Loucy (cell line): Measurements from ENCODE around the gene FMNL2.

ENCODE experiments used
- H2AFZ ChIP-seq: fragments of 200-600 bp; sonication (generic); 2 replicates; pipeline ENCODE4 v1.6.0; 2016; ENCODE audit warnings: antibody characterized with exemption, mild to moderate bottlenecking, low read length, moderate library complexity
- H3F3A ChIP-seq: fragments of 200-600 bp; 2 replicates; pipeline ENCODE4 v1.6.0; 2016; ENCODE audit warnings: antibody characterized with exemption, low read depth, mild to moderate bottlenecking
- H3K27me3 ChIP-seq: fragments of 200-600 bp; sonication (generic); 2 replicates; pipeline ENCODE4 v1.6.1; 2014; ENCODE audit warnings: low read length, mild to moderate bottlenecking; ENCODE audit not compliant: insufficient read depth, poor library complexity, severe bottlenecking
- H3K36me3 ChIP-seq: fragments of 200-600 bp; sonication (generic); 2 replicates; pipeline ENCODE4 v1.6.1; 2016; ENCODE audit warnings: low read length; ENCODE audit not compliant: insufficient read depth
- H3K4me1 ChIP-seq: fragments of 200-600 bp; sonication (generic); 2 replicates; pipeline ENCODE4 v1.5.1; 2014; ENCODE audit warnings: low read length, mild to moderate bottlenecking; ENCODE audit not compliant: insufficient read depth, poor library complexity, severe bottlenecking
- H3K4me2 ChIP-seq: fragments of 200-600 bp; sonication (generic); 2 replicates; pipeline ENCODE4 v1.6.0; 2014; ENCODE audit warnings: antibody characterized with exemption, low read length, low read depth, mild to moderate bottlenecking; ENCODE audit not compliant: poor library complexity, severe bottlenecking
- H3K4me3 ChIP-seq: fragments of 200-600 bp; sonication (generic); 2 replicates; pipeline ENCODE4 v1.5.1; 2014; ENCODE audit warnings: low read length, mild to moderate bottlenecking, mixed read lengths; ENCODE audit not compliant: poor library complexity, severe bottlenecking
- H3K79me2 ChIP-seq: fragments of 200-600 bp; sonication (generic); 2 replicates; pipeline ENCODE4 v1.6.1; 2014; ENCODE audit warnings: low read length; ENCODE audit not compliant: insufficient read depth
- H3K9ac ChIP-seq: fragments of 200-600 bp; sonication (generic); 2 replicates; pipeline ENCODE4 v1.6.0; 2014; ENCODE audit warnings: mild to moderate bottlenecking, low read depth, low read length, moderate library complexity; ENCODE audit not compliant: poor library complexity, severe bottlenecking
- H3K9me2 ChIP-seq: fragments of 200-600 bp; sonication (generic); replicated peaks from 2 replicates; pipeline ENCODE4 v1.6.1; 2016; ENCODE audit warnings: low read depth, low read length, mixed read lengths
- H3K9me3 ChIP-seq: fragments of 200-600 bp; sonication (generic); 2 replicates; pipeline ENCODE4 v1.6.1; 2014; ENCODE audit warnings: mild to moderate bottlenecking, antibody characterized with exemption, low read length, low read depth; ENCODE audit not compliant: insufficient read depth
- H4K20me1 ChIP-seq: fragments of 200-600 bp; sonication (generic); 2 replicates; pipeline ENCODE4 v1.6.0; 2014; ENCODE audit warnings: antibody characterized with exemption, low read length, mild to moderate bottlenecking; ENCODE audit not compliant: insufficient read depth, poor library complexity, severe bottlenecking
- CTCF ChIP-seq: fragments of 200-600 bp; sonication (generic); conservative IDR thresholded peaks from 2 replicates; pipeline ENCODE4 v1.5.1; 2014; ENCODE audit warnings: mild to moderate bottlenecking, antibody characterized with exemption, low read length
- EZH2phosphoT487 ChIP-seq: fragments of 200-600 bp; IDR thresholded peaks from 2 replicates; pipeline ENCODE4 v1.6.1; 2018; ENCODE audit warnings: antibody characterized with exemption, mild to moderate bottlenecking, moderate library complexity, borderline replicate concordance

FMNL2 gene

GRCh38 chr2:152620208-152620607 lies 285.2 kb downstream of the FMNL2 start:
- Histone ChIP-seq H4K20me1 (no peaks in the 10 kb centered on the region), H3K4me2 (no peak overlapping the region), H3F3A (no peaks in the 10 kb centered on the region), H3K79me2 (no peaks in the 10 kb centered on the region), H3K9ac (no peak overlapping the region), H3K27me3 (no peaks in the 10 kb centered on the region), H3K9me2 (no peaks in the 10 kb centered on the region), H3K4me3 (no peak overlapping the region), H3K36me3 (no peaks in the 10 kb centered on the region), H3K9me3 (no peaks in the 10 kb centered on the region), H3K4me1 (no peaks in the 10 kb centered on the region), H2AFZ (no peak overlapping the region)
- no peak for TF ChIP-seq CTCF
- TF ChIP-seq EZH2phosphoT487, result no peak

- H3F3A ChIP-seq, result no peaks in the 10 kb centered on the region
- no peaks in the 10 kb centered on the region for H3K36me3 ChIP-seq
- no peaks in the 10 kb centered on the region for H4K20me1 ChIP-seq
- no peak overlapping the region for H3K4me3 ChIP-seq
- H3K79me2 ChIP-seq, result no peaks in the 10 kb centered on the region
- no peak overlapping the region for H2AFZ ChIP-seq
- H3K9ac ChIP-seq, result no peak overlapping the region
- no peaks in the 10 kb centered on the region for H3K4me1 ChIP-seq
- no peaks in the 10 kb centered on the region for H3K9me2 ChIP-seq
- H3K27me3 ChIP-seq, result no peaks in the 10 kb centered on the region
- no peak overlapping the region for H3K4me2 ChIP-seq
- H3K9me3 ChIP-seq, result no peaks in the 10 kb centered on the region
- no peak for TF ChIP-seq EZH2phosphoT487
- TF ChIP-seq CTCF, result no peak
Measured at GRCh38 chr2:152620985-152621384, 286.0 kb downstream of the FMNL2 start.

- Histone ChIP-seq H4K20me1 (no peaks in the 10 kb centered on the region), H3K9me2 (no peaks in the 10 kb centered on the region), H3K36me3 (no peaks in the 10 kb centered on the region), H3K4me1 (no peaks in the 10 kb centered on the region), H2AFZ (no peak overlapping the region), H3K4me2 (no peak overlapping the region), H3K4me3 (no peak overlapping the region), H3K9me3 (no peaks in the 10 kb centered on the region), H3F3A (no peaks in the 10 kb centered on the region), H3K27me3 (no peaks in the 10 kb centered on the region), H3K9ac (no peak overlapping the region), H3K79me2 (no peaks in the 10 kb centered on the region)
- TF ChIP-seq EZH2phosphoT487 (no peak), CTCF (no peak)
Measured at GRCh38 chr2:152622219-152622618, 287.2 kb downstream of the FMNL2 start.
